HEK293 (cell line): ENCODE results near the gene CFAP46.

Experiments used
- EGR2 ChIP-seq: fragments of 450-650 bp; formaldehyde crosslinking; IDR thresholded peaks from 2 replicates; pipeline ENCODE4 v1.5.1; 2016; ENCODE audit warnings: low read depth, missing biosample characterization, missing genetic modification characterization
- GLI4 ChIP-seq: fragments of 450-650 bp; formaldehyde crosslinking; IDR thresholded peaks from 2 replicates; pipeline ENCODE4 v1.5.1; 2016; ENCODE audit warnings: missing biosample characterization, missing genetic modification characterization
- GLIS2 ChIP-seq: fragments of 450-650 bp; formaldehyde crosslinking; IDR thresholded peaks from 2 replicates; pipeline ENCODE4 v1.5.1; 2016; ENCODE audit warnings: missing biosample characterization, missing genetic modification characterization
- HOXD13 ChIP-seq: sonication (generic); formaldehyde crosslinking; IDR thresholded peaks from 2 replicates; pipeline ENCODE4 v1.8.0; 2022; ENCODE audit warnings: missing genetic modification reagents, borderline replicate concordance
- KLF10 ChIP-seq: fragments of 450-650 bp; IDR thresholded peaks from 2 replicates; pipeline ENCODE4 v1.5.1; 2018; ENCODE audit warnings: missing biosample characterization, mild to moderate bottlenecking, missing genetic modification characterization
- KLF9 ChIP-seq: fragments of 450-650 bp; formaldehyde crosslinking; IDR thresholded peaks from 2 replicates; pipeline ENCODE4 v1.5.1; 2016; ENCODE audit warnings: missing biosample characterization, missing genetic modification characterization, low read depth
- SCRT1 ChIP-seq: fragments of 450-650 bp; formaldehyde crosslinking; IDR thresholded peaks from 2 replicates; pipeline ENCODE4 v1.5.1; 2016; ENCODE audit warnings: missing biosample characterization, missing genetic modification characterization, borderline replicate concordance
- SP3 ChIP-seq: fragments of 450-650 bp; formaldehyde crosslinking; IDR thresholded peaks from 2 replicates; pipeline ENCODE4 v1.5.1; 2016; ENCODE audit warnings: missing biosample characterization, missing genetic modification characterization
- TCF7L2 ChIP-seq: IDR thresholded peaks from 2 replicates; pipeline ENCODE4 v1.6.1; 2011; ENCODE audit warnings: low read depth, mild to moderate bottlenecking, inconsistent platforms, low read length, moderate library complexity, borderline replicate concordance
- ZBTB10 ChIP-seq: fragments of 450-650 bp; formaldehyde crosslinking; IDR thresholded peaks from 2 replicates; pipeline ENCODE4 v1.5.1; 2016; ENCODE audit warnings: missing biosample characterization, missing genetic modification characterization
- ZBTB11 ChIP-seq: fragments of 450-650 bp; formaldehyde crosslinking; conservative IDR thresholded peaks from 2 replicates; pipeline ENCODE4 v1.5.1; 2016; ENCODE audit warnings: low read depth, missing biosample characterization, missing genetic modification characterization
- ZBTB7A ChIP-seq: fragments of 450-650 bp; formaldehyde crosslinking; IDR thresholded peaks from 2 replicates; pipeline ENCODE4 v1.5.1; 2016; ENCODE audit warnings: low read depth, missing biosample characterization, missing genetic modification characterization
- ZNF155 ChIP-seq: fragments of 450-650 bp; formaldehyde crosslinking; IDR thresholded peaks from 2 replicates; pipeline ENCODE4 v1.5.1; 2016; ENCODE audit warnings: missing biosample characterization, missing genetic modification characterization
- ZNF23 ChIP-seq: fragments of 450-650 bp; formaldehyde crosslinking; IDR thresholded peaks from 2 replicates; pipeline ENCODE4 v1.5.1; 2016; ENCODE audit warnings: missing biosample characterization, missing genetic modification characterization, borderline replicate concordance
- ZNF266 ChIP-seq: fragments of 450-650 bp; formaldehyde crosslinking; IDR thresholded peaks from 2 replicates; pipeline ENCODE4 v1.5.1; 2016; ENCODE audit warnings: missing biosample characterization, missing genetic modification characterization, low read depth
- ZNF341 ChIP-seq: fragments of 450-650 bp; formaldehyde crosslinking; IDR thresholded peaks from 2 replicates; pipeline ENCODE4; 2016; ENCODE audit warnings: low read depth, missing biosample characterization, missing genetic modification characterization
- ZNF366 ChIP-seq: fragments of 450-650 bp; formaldehyde crosslinking; conservative IDR thresholded peaks from 2 replicates; pipeline ENCODE4 v1.5.1; 2016; ENCODE audit warnings: missing biosample characterization, missing genetic modification characterization
- ZNF449 ChIP-seq: fragments of 450-650 bp; formaldehyde crosslinking; IDR thresholded peaks from 2 replicates; pipeline ENCODE4 v1.5.1; 2017; ENCODE audit warnings: missing biosample characterization, mild to moderate bottlenecking, missing genetic modification characterization, moderate library complexity
- ZNF513 ChIP-seq: fragments of 450-650 bp; IDR thresholded peaks from 2 replicates; pipeline ENCODE4 v1.5.1; 2018; ENCODE audit warnings: missing biosample characterization, missing genetic modification characterization
- ZNF549 ChIP-seq: fragments of 450-650 bp; IDR thresholded peaks from 2 replicates; pipeline ENCODE4 v1.5.1; 2018; ENCODE audit warnings: missing biosample characterization, missing genetic modification characterization, mild to moderate bottlenecking, inconsistent platforms, moderate library complexity
- ZNF558 ChIP-seq: fragments of 450-650 bp; formaldehyde crosslinking; IDR thresholded peaks from 2 replicates; pipeline ENCODE4 v1.5.1; 2016; ENCODE audit warnings: missing biosample characterization, missing genetic modification characterization
- ZNF580 ChIP-seq: fragments of 450-650 bp; formaldehyde crosslinking; IDR thresholded peaks from 2 replicates; pipeline ENCODE4 v1.5.1; 2016; ENCODE audit warnings: missing biosample characterization, missing genetic modification characterization
- ZNF596 ChIP-seq: fragments of 450-650 bp; IDR thresholded peaks from 2 replicates; pipeline ENCODE4 v1.5.0; 2018; ENCODE audit warnings: missing biosample characterization, mild to moderate bottlenecking, missing genetic modification characterization, moderate library complexity
- ZNF645 ChIP-seq: fragments of 450-650 bp; formaldehyde crosslinking; IDR thresholded peaks from 2 replicates; pipeline ENCODE4; 2016; ENCODE audit warnings: missing biosample characterization, missing genetic modification characterization
- ZNF768 ChIP-seq: fragments of 450-650 bp; formaldehyde crosslinking; IDR thresholded peaks from 2 replicates; pipeline ENCODE4 v1.5.1; 2018; ENCODE audit warnings: missing biosample characterization, mild to moderate bottlenecking, missing genetic modification characterization
- ZNF837 ChIP-seq: fragments of 450-650 bp; formaldehyde crosslinking; IDR thresholded peaks from 2 replicates; pipeline ENCODE4 v1.5.1; 2016; ENCODE audit warnings: missing biosample characterization, missing genetic modification characterization
- ZSCAN18 ChIP-seq: fragments of 450-650 bp; formaldehyde crosslinking; IDR thresholded peaks from 2 replicates; pipeline ENCODE4 v1.5.1; 2016; ENCODE audit warnings: missing biosample characterization, missing genetic modification characterization

The CFAP46 gene

GRCh38 chr10:132965411-132966057 is 23.2 kb upstream of the CFAP46 start (continued):
- TF ChIP-seq ZBTB11 (tag by site-specific recombination) (peak; percentile 97), SCRT1 (tag by site-specific recombination) (no peak), TCF7L2 (no peak), ZNF366 (tag by site-specific recombination) (peak; percentile 25; the same call in 1 of the 2 replicates), ZBTB10 (no peak), ZNF768 (no peak), ZNF23 (tag by site-specific recombination) (no peak), HOXD13 (CRISPR knock-in tag) (no peak), ZNF155 (tag by site-specific recombination) (no peak), ZSCAN18 (no peak), ZNF341 (tag by site-specific recombination) (peak; percentile 55), ZNF513 (tag by site-specific recombination) (no peak), EGR2 (tag by site-specific recombination) (no peak), GLI4 (tag by site-specific recombination) (0 out of 2 replicates have a peak, but pooled peaks have one; percentile 42), ZNF645 (tag by site-specific recombination) (no peak), ZBTB7A (no peak), KLF9 (tag by site-specific recombination) (no peak), GLIS2 (tag by site-specific recombination) (no peak), SP3 (tag by site-specific recombination) (peak; percentile 43; the same call in 1 of the 2 replicates), ZNF266 (tag by site-specific recombination) (no peak), ZNF549 (tag by site-specific recombination) (no peak), KLF10 (tag by site-specific recombination) (no peak), ZNF837 (tag by site-specific recombination) (no peak), ZNF580 (no peak), ZNF596 (tag by site-specific recombination) (no peak), ZNF558 (tag by site-specific recombination) (no peak), ZNF449 (no peak)
